Chondrocyte (in vitro differentiated cells): Measurements from ENCODE around the gene NOL3. TPM values are rescaled to one million over a fixed set of nuclear protein-coding genes. Genes with fewer than 3 reads are reported as not detected.

Experiments
- DNase-seq: peaks from one replicate; pipeline ENCODE4 v3.0.0; 2021; ENCODE audit warnings: mixed read lengths, low spot score
- H3K27ac Mint-ChIP-seq: one replicate; pipeline ENCODE4 v1.8.0; 2021; ENCODE audit warnings: mild to moderate bottlenecking, moderate library complexity, mixed read lengths; ENCODE audit not compliant: unreplicated experiment
- H3K27me3 Mint-ChIP-seq: 2 replicates; pipeline ENCODE4 v1.8.0; 2021; ENCODE audit warnings: low read depth, mixed read lengths
- H3K36me3 Mint-ChIP-seq: 2 replicates; pipeline ENCODE4 v1.8.0; 2021; ENCODE audit warnings: low read depth, mixed read lengths
- H3K4me1 Mint-ChIP-seq: 2 replicates; pipeline ENCODE4 v1.8.0; 2021; ENCODE audit warnings: low read depth, mild to moderate bottlenecking, mixed read lengths
- H3K4me3 Mint-ChIP-seq: one replicate; pipeline ENCODE4 v1.8.0; 2021; ENCODE audit warnings: mild to moderate bottlenecking, moderate library complexity, mixed read lengths; ENCODE audit not compliant: unreplicated experiment
- H3K9me3 Mint-ChIP-seq: 2 replicates; pipeline ENCODE4 v1.8.0; 2021; ENCODE audit warnings: low read depth, mixed read lengths
- CTCF ChIP-seq: fragments of 200-600 bp; sonication (generic); IDR thresholded peaks from 2 replicates; pipeline ENCODE4 v1.5.0; 2021; ENCODE audit warnings: antibody characterized with exemption, mild to moderate bottlenecking, moderate library complexity
- total RNA-seq: library from RNA; stranded (reverse); gene quantifications from 3 replicates; pipeline ENCODE4 v1.2.1, GENCODE V29; 2021

NOL3 gene
- total RNA-seq, 1 donor from 2014 or later: 31.2 TPM

GRCh38 chr16:67187175-67187890, 17.0 kb downstream of the NOL3 start:
- DNase-seq: no peak
- TF ChIP-seq CTCF: no peak
- H3K27ac Mint-ChIP-seq: no peak overlapping the region
- no peak overlapping the region for H3K4me3 Mint-ChIP-seq
- H3K4me1 Mint-ChIP-seq: peaks cover 19% of the 10 kb centered on the region
- H3K9me3 Mint-ChIP-seq: no peaks in the 10 kb centered on the region
- no peaks in the 10 kb centered on the region for H3K27me3 Mint-ChIP-seq
- no peaks in the 10 kb centered on the region for H3K36me3 Mint-ChIP-seq

GRCh38 chr16:67188323-67188722, 18.0 kb downstream of the NOL3 start:
- Mint-ChIP-seq H3K9me3 (no peaks in the 10 kb centered on the region), H3K27me3 (no peaks in the 10 kb centered on the region), H3K4me1 (peaks cover 28% of the 10 kb centered on the region), H3K27ac (no peak overlapping the region), H3K36me3 (peaks cover 1% of the 10 kb centered on the region), H3K4me3 (no peak overlapping the region)
- TF ChIP-seq CTCF: no peak
- DNase-seq: no peak

- Mint-ChIP-seq H3K4me3 (no peak overlapping the region), H3K9me3 (no peaks in the 10 kb centered on the region), H3K27ac (no peak overlapping the region), H3K27me3 (no peaks in the 10 kb centered on the region), H3K4me1 (peaks cover 33% of the 10 kb centered on the region), H3K36me3 (peaks cover 1% of the 10 kb centered on the region)
- no peak for DNase-seq
- TF ChIP-seq CTCF: no peak
Observed at GRCh38 chr16:67188798-67189197, 18.5 kb downstream of the NOL3 start.

- peaks cover 35% of the 10 kb centered on the region for H3K4me1 Mint-ChIP-seq
- no peak for TF ChIP-seq CTCF
- H3K27ac Mint-ChIP-seq: no peak within 1 kb of the TSS
- H3K36me3 Mint-ChIP-seq: peaks cover 6% of the 10 kb centered on the region
- no peaks in the 10 kb centered on the region for H3K9me3 Mint-ChIP-seq
- H3K4me3 Mint-ChIP-seq: no peak within 1 kb of the TSS
- no peak for DNase-seq
- H3K27me3 Mint-ChIP-seq: no peaks in the 10 kb centered on the region
Observed at GRCh38 chr16:67190041-67190440, 19.7 kb downstream of the NOL3 start, which contains the start of gene EXOC3L1. EXOC3L1 (minus strand) TSS chr16:67190136; CDS start chr16:67189676, 460 bp downstream.

GRCh38 chr16:67190448-67191399, 20.4 kb downstream of the NOL3 start:
- Mint-ChIP-seq H3K9me3 (no peaks in the 10 kb centered on the region), H3K27me3 (no peaks in the 10 kb centered on the region), H3K4me3 (no peak overlapping the region), H3K27ac (no peak overlapping the region), H3K36me3 (peaks cover 8% of the 10 kb centered on the region), H3K4me1 (peaks cover 28% of the 10 kb centered on the region)
- DNase-seq: no peak
- no peak for TF ChIP-seq CTCF
